MCF 10A (cell line): ENCODE data around the gene CNPY1. TPM values are rescaled to one million over a fixed set of nuclear protein-coding genes. Genes with fewer than 3 reads are reported as not detected.

Source experiments
- BruUV-seq: library from RNA; stranded (reverse); fragments of 400-500 nt; replicated peaks from 2 replicates; lab custom pipeline; 2021; lab: Mats Ljungman, UMichigan
- CTCF ChIA-PET: fragments of 300-600 bp; sonication (Branson Sonifier 250); formaldehyde crosslinking; extraction: SDS; loops from one replicate; lab custom pipeline; 2021; ENCODE audit warnings: antibody characterized with exemption, inconsistent platforms; lab: Yijun Ruan, JAX
- POLR2A ChIA-PET: fragments of 300-600, 350-650 bp; sonication (Branson Sonifier 250); formaldehyde crosslinking; extraction: SDS; loops from one replicate; lab custom pipeline; 2020; ENCODE audit warnings: antibody characterized with exemption, inconsistent platforms; lab: Yijun Ruan, JAX
- DNase-seq: peaks from one replicate; pipeline ENCODE4 v3.0.0-alpha.2; 2018; ENCODE audit not compliant: unreplicated experiment
- H3K27ac Mint-ChIP-seq: one replicate; pipeline ENCODE4 v1.8.0; 2022; ENCODE audit warnings: mild to moderate bottlenecking, low read depth, mixed read lengths; ENCODE audit not compliant: unreplicated experiment
- H3K27me3 Mint-ChIP-seq: one replicate; pipeline ENCODE4 v1.8.0; 2022; ENCODE audit warnings: mixed read lengths; ENCODE audit not compliant: insufficient read depth, unreplicated experiment
- H3K36me3 Mint-ChIP-seq: one replicate; pipeline ENCODE4 v1.8.0; 2022; ENCODE audit warnings: mild to moderate bottlenecking, moderate library complexity, mixed read lengths; ENCODE audit not compliant: insufficient read depth, unreplicated experiment
- H3K4me1 Mint-ChIP-seq: one replicate; pipeline ENCODE4 v1.8.0; 2022; ENCODE audit warnings: mixed read lengths; ENCODE audit not compliant: insufficient read depth, unreplicated experiment
- H3K4me3 Mint-ChIP-seq: one replicate; pipeline ENCODE4 v1.8.0; 2022; ENCODE audit warnings: mild to moderate bottlenecking, moderate library complexity, mixed read lengths; ENCODE audit not compliant: unreplicated experiment
- H3K9me3 Mint-ChIP-seq: one replicate; pipeline ENCODE4 v1.8.0; 2022; ENCODE audit warnings: mixed read lengths; ENCODE audit not compliant: unreplicated experiment
- intact Hi-C: fragments of 100-400 bp; cut with micrococcal nuclease; formaldehyde crosslinking; loops from 2 replicates; pipeline ENCODE4 v1.14.1; 2022
- total RNA-seq: library from RNA; stranded (reverse); gene quantifications from 2 replicates; pipeline ENCODE4 v1.2.3, GENCODE V29; 2022
- TF ChIP-seq, protein P1 (sequence below): fragments of 200-600 bp; IDR thresholded peaks from one replicate; pipeline ENCODE4 v1.8.0; 2022; ENCODE audit warnings: antibody characterized with exemption, mild to moderate bottlenecking; ENCODE audit not compliant: unreplicated experiment

The CNPY1 gene
- total RNA-seq, 1 experiment from 2014 or later = not detected

GRCh38 chr7:155496267-155497005 lies 49.9 kb downstream of the CNPY1 start:
- intact Hi-C loops = no loop called here
- Mint-ChIP-seq H3K9me3 (no peaks in the 10 kb centered on the region), H3K27me3 (peaks cover 65% of the 10 kb centered on the region), H3K27ac (no peak overlapping the region), H3K4me3 (no peak overlapping the region), H3K36me3 (no peaks in the 10 kb centered on the region), H3K4me1 (no peaks in the 10 kb centered on the region)
- no TSS peak for BruUV-seq
- TF ChIP-seq, protein P1, sequence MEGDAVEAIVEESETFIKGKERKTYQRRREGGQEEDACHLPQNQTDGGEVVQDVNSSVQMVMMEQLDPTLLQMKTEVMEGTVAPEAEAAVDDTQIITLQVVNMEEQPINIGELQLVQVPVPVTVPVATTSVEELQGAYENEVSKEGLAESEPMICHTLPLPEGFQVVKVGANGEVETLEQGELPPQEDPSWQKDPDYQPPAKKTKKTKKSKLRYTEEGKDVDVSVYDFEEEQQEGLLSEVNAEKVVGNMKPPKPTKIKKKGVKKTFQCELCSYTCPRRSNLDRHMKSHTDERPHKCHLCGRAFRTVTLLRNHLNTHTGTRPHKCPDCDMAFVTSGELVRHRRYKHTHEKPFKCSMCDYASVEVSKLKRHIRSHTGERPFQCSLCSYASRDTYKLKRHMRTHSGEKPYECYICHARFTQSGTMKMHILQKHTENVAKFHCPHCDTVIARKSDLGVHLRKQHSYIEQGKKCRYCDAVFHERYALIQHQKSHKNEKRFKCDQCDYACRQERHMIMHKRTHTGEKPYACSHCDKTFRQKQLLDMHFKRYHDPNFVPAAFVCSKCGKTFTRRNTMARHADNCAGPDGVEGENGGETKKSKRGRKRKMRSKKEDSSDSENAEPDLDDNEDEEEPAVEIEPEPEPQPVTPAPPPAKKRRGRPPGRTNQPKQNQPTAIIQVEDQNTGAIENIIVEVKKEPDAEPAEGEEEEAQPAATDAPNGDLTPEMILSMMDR = no peak
- no peak for DNase-seq
- POLR2A ChIA-PET = no interaction called here
- CTCF ChIA-PET = interaction anchor here (0.6 to 1.1 kb wide), 2 partner anchors 50 to 103 kb away, joined by 3 read pairs; no protein-coding TSS in a partner anchor

DNA sequence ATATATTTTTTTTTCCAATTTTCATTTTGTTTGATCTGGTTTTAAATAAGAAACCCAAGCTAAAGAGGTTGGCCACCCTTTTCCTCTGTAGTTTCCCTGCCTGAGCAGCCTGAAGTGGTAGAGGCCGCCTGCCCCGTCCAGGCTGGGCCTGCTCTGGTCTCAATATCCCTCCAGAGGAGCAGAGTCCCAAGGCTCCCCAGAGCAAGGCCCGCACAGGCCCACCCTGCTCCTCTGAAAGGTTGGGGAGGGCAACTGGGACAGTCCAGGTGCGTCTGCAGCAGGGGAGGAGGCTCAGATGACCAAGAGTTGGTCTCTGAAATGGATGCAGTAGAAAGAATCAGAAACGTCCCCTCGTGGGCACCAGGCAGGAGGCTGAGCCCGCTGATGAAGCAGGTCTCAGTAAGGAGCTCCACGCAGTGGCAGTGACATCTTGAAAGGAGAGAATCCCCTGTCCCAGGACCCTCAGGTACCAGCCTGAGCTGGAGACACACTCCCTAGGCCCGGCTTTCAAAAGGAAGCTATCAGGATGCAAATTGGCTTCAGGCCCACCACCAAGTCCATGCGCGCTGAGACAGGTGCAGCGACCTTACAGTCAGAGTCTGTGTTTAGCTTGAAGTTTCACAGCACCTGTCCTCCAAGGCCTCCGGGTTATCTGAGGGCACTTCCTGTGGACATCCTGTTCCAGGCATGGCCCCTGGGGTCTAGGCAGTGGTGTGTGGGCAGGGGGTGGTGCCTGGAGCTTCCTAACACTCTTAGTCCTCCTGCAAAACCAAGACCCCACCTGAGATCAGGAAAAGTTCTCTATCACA lies 50.7 kb downstream of the CNPY1 start:
- TF ChIP-seq, protein P1 = no peak
- intact Hi-C loops = no loop called here
- CTCF ChIA-PET = interaction anchor here (1.1 kb wide), 1 partner anchor 103 kb away, joined by 3 read pairs; no protein-coding TSS in a partner anchor
- Mint-ChIP-seq H3K4me1 (no peaks in the 10 kb centered on the region), H3K36me3 (no peaks in the 10 kb centered on the region), H3K27ac (no peak overlapping the region), H3K27me3 (peaks cover 65% of the 10 kb centered on the region), H3K9me3 (no peaks in the 10 kb centered on the region), H3K4me3 (no peak overlapping the region)
- no TSS peak for BruUV-seq
- POLR2A ChIA-PET = interaction anchor here (0.6 kb wide), 1 partner anchor 68 kb away, joined by 3 read pairs; no protein-coding TSS in a partner anchor
- DNase-seq = no peak

DNA sequence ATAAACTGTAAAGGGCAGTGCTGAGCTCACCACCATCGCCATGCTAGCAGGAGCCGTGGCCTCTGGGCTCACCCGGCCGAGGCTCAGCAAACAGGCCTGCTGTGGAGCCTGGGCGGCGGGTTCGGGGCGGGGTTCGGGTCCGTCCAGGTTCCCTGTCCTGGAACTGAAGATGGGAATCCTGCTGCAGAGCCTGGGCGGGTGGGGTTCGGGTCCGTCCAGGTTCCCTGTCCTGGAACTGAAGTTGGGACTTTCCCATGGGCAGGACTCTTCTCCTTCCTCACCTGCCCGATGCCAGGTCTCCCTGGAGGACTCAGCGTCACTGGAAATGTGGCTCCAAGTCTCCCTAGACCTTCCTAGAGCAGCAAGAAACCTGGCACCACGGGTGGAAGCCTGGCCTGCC lies 51.8 kb downstream of the CNPY1 start:
- peaks cover 56% of the 10 kb centered on the region for H3K27me3 Mint-ChIP-seq
- no peak for DNase-seq

More for the DNA sequence above, 51.8 kb downstream of the CNPY1 start:
- Mint-ChIP-seq H3K9me3 (no peaks in the 10 kb centered on the region), H3K4me3 (no peak overlapping the region), H3K36me3 (no peaks in the 10 kb centered on the region), H3K27ac (no peak overlapping the region), H3K4me1 (no peaks in the 10 kb centered on the region)
- TF ChIP-seq, protein P1 = no peak
- POLR2A ChIA-PET = interaction anchor here (0.6 kb wide), 1 partner anchor 67 kb away, joined by 3 read pairs; no protein-coding TSS in a partner anchor
- CTCF ChIA-PET = no interaction called here
- intact Hi-C loops = no loop called here
- no TSS peak for BruUV-seq
